GM12878 (cell line): ENCODE measurements around the gene THBS3. TPM values are rescaled to one million over a fixed set of nuclear protein-coding genes. Genes with fewer than 3 reads are reported as not detected.

Experiments used
- ATAC-seq: fragments of 200-7000 bp; cut with Tn5 transposase; 3 replicates; pipeline ENCODE4 v1.9.1; 2020; ENCODE audit warnings: mild to moderate bottlenecking, moderate library complexity
- BruUV-seq: library from RNA; stranded (reverse); fragments of 400-500 nt; replicated peaks from 2 replicates; lab custom pipeline; 2021; lab: Mats Ljungman, UMichigan
- CTCF ChIA-PET: fragments of 300-600 bp; sonication (Branson Sonifier 250); formaldehyde crosslinking; extraction: SDS; loops from one replicate; lab custom pipeline; 2021; ENCODE audit warnings: inconsistent platforms; lab: Yijun Ruan, JAX
- POLR2A ChIA-PET: fragments of 350-600 bp; formaldehyde crosslinking; extraction: SDS; loops from one replicate; lab custom pipeline; 2021; ENCODE audit warnings: inconsistent platforms; lab: Charles Lee
- RAD21 ChIA-PET: fragments of 300-600 bp; sonication (Branson Sonifier 250); formaldehyde crosslinking; loops from one replicate; lab custom pipeline; 2023; ENCODE audit warnings: antibody characterized with exemption; ENCODE audit not compliant: unreplicated experiment; lab: Charles Lee
- SMC1A ChIA-PET: fragments of 300-600 bp; sonication (Branson Sonifier 250); formaldehyde crosslinking; loops from one replicate; lab custom pipeline; 2023; ENCODE audit not compliant: unreplicated experiment, uncharacterized antibody; lab: Charles Lee
- DNase-seq: peaks from one replicate; pipeline ENCODE4 v3.0.0-alpha.2; 2011; ENCODE audit warnings: low read depth, low spot score
- FAIRE-seq: peaks from 3 replicates; lab custom pipeline; 2011; peaks lifted over from hg19 to GRCh38; lab: Jason Lieb, UNC
- H2AFZ ChIP-seq: 2 replicates; pipeline ENCODE4 v1.6.0; 2011; ENCODE audit warnings: low read depth, low read length, control low read depth; ENCODE audit not compliant: control insufficient read depth
- H3K27ac ChIP-seq: 2 replicates; pipeline ENCODE4 v1.5.1; 2011; ENCODE audit warnings: control low read depth; ENCODE audit not compliant: control insufficient read depth, insufficient read depth
- H3K27me3 ChIP-seq, 2 experiments: replicated peaks in 1 of 2; 2 replicates each; pipeline versions ENCODE4 v1.6.0 to v1.6.1; 2011; ENCODE audit warnings: low read length in 1 of 2; ENCODE audit not compliant: control insufficient read depth in 2 of 2, insufficient read depth in 2 of 2
- H3K36me3 ChIP-seq, 2 experiments: 2 replicates each; pipeline ENCODE4 v1.5.1; 2011; ENCODE audit warnings: low read length in 1 of 2; ENCODE audit not compliant: control insufficient read depth in 2 of 2, insufficient read depth in 2 of 2
- H3K4me1 ChIP-seq: 2 replicates; pipeline ENCODE4 v1.6.1; 2011; ENCODE audit warnings: mild to moderate bottlenecking, low read length, moderate library complexity, mixed read lengths; ENCODE audit not compliant: control insufficient read depth, insufficient read depth
- H3K4me2 ChIP-seq: 2 replicates; pipeline ENCODE4 v1.6.0; 2011; ENCODE audit warnings: control low read depth; ENCODE audit not compliant: control insufficient read depth, insufficient read depth
- H3K4me3 ChIP-seq: fragments of 200-600 bp; sonication (generic); 2 replicates; pipeline ENCODE4 v1.5.1; 2016
- H3K79me2 ChIP-seq: 2 replicates; pipeline ENCODE4 v1.6.0; 2011; ENCODE audit warnings: low read length; ENCODE audit not compliant: control insufficient read depth, insufficient read depth
- H3K9ac ChIP-seq: 2 replicates; pipeline ENCODE4 v1.8.0; 2011; ENCODE audit warnings: low read length, control low read depth, mixed read lengths; ENCODE audit not compliant: control insufficient read depth, insufficient read depth
- H3K9me3 ChIP-seq: replicated peaks from 3 replicates; pipeline ENCODE4 v1.5.1; 2011; ENCODE audit warnings: mild to moderate bottlenecking, low read length; ENCODE audit not compliant: control insufficient read depth, insufficient read depth
- H4K20me1 ChIP-seq: 2 replicates; pipeline ENCODE4 v1.6.0; 2011; ENCODE audit not compliant: control insufficient read depth, insufficient read depth
- ATF7 ChIP-seq: fragments of 450-650 bp; IDR thresholded peaks from 2 replicates; pipeline ENCODE4 v1.6.1; 2016; ENCODE audit warnings: low read depth, mild to moderate bottlenecking
- CBFB ChIP-seq: IDR thresholded peaks from 2 replicates; pipeline ENCODE4 v1.6.1; 2016; ENCODE audit warnings: antibody characterized with exemption, low read depth
- CREM ChIP-seq: IDR thresholded peaks from 2 replicates; pipeline ENCODE4 v1.6.1; 2014; ENCODE audit warnings: antibody characterized with exemption, low read depth
- KDM1A ChIP-seq: fragments of 200-600 bp; sonication (generic); IDR thresholded peaks from 2 replicates; pipeline ENCODE4 v1.6.1; 2016; ENCODE audit warnings: borderline replicate concordance
- MAX ChIP-seq: IDR thresholded peaks from 2 replicates; pipeline ENCODE4 v1.6.1; 2012; ENCODE audit warnings: low read depth, low read length, improper control_type of control experiment
- NFIC ChIP-seq: IDR thresholded peaks from 2 replicates; pipeline ENCODE4 v1.6.1; 2012; ENCODE audit warnings: low read depth, mild to moderate bottlenecking, inconsistent platforms, low read length, moderate library complexity
- NR2C1 ChIP-seq: fragments of 450-650 bp; IDR thresholded peaks from 2 replicates; pipeline ENCODE4 v1.6.1; 2017; ENCODE audit warnings: antibody characterized with exemption, mild to moderate bottlenecking, moderate library complexity
- POLR2AphosphoS5 ChIP-seq: IDR thresholded peaks from 2 replicates; pipeline ENCODE4 v1.6.1; 2011; ENCODE audit warnings: mild to moderate bottlenecking, low read length, inconsistent platforms
- RELA ChIP-seq: fragments of 450-650 bp; IDR thresholded peaks from 2 replicates; pipeline ENCODE4 v1.8.0; 2014; ENCODE audit warnings: borderline replicate concordance; ENCODE audit not compliant: partially characterized antibody
- SUZ12 ChIP-seq: fragments of 200-600 bp; sonication (generic); IDR thresholded peaks from one replicate; pipeline ENCODE4 v1.6.1; 2018; ENCODE audit warnings: antibody characterized with exemption, mild to moderate bottlenecking; ENCODE audit not compliant: unreplicated experiment
- TAF1 ChIP-seq: IDR thresholded peaks from 2 replicates; pipeline ENCODE4 v1.6.1; 2011; ENCODE audit warnings: mild to moderate bottlenecking, low read depth, low read length, borderline replicate concordance
- TBL1XR1 ChIP-seq: IDR thresholded peaks from 2 replicates; pipeline ENCODE4 v1.6.1; 2012; ENCODE audit warnings: low read depth, low read length, improper control_type of control experiment
- YY1 ChIP-seq: IDR thresholded peaks from 2 replicates; pipeline ENCODE4 v1.6.1; 2011; ENCODE audit warnings: low read depth, mild to moderate bottlenecking, low read length
- WGBS: methylation state at CpG from one replicate; pipeline ENCODE4 v1.1.6; 2016; ENCODE audit warnings: low lambda C conversion rate; ENCODE audit not compliant: insufficient replicate concordance, insufficient coverage; ENCODE audit errors: missing lambda C conversion rate; 5-methylcytosine and 5-hydroxymethylcytosine counted together
- in situ Hi-C: fragments of 300-500 bp; cut with MboI; formaldehyde crosslinking; loops from 9 replicates; pipeline ENCODE4 v1.14.3; 2018; ENCODE audit warnings: mixed read lengths
- intact Hi-C: fragments of 100-400 bp; cut with micrococcal nuclease; formaldehyde crosslinking; loops from one replicate; pipeline ENCODE4 v1.14.2; 2022; ENCODE audit not compliant: unreplicated experiment
- polyA plus RNA-seq, 11 experiments: library from polyadenylated mRNA; depleted of rRNA in 4 of 11; unstranded in 6 of 11; stranded (reverse) in 5 of 11; fragments of >200 nt; fragmentation: Nextera tagmentation in 4 of 11; fragmentation: Illumina TruSeq in 1 of 11; extraction: Ambion mirVana in 4 of 11; extraction: Trizol in 1 of 11; gene quantifications; 1 replicate in 1 of 11; 2 replicates in 10 of 11; pipeline versions ENCODE4 v1.2.1 to v1.2.3, GENCODE V29; 2011 to 2016; ENCODE audit warnings: inconsistent platforms in 2 of 11, missing spikeins in 2 of 11, low read depth in 1 of 11
- total RNA-seq, 4 experiments: library from RNA; depleted of rRNA in 3 of 4; stranded (reverse); fragments of >200 nt in 3 of 4; fragmentation: Illumina TruSeq in 1 of 4; extraction: Trizol in 1 of 4; gene quantifications; 2 replicates each; pipeline versions ENCODE4 v1.2.1 to v1.2.3, GENCODE V29; 2013 to 2021
- TF ChIP-seq, protein P1 (sequence below): fragments of 450-650 bp; IDR thresholded peaks from 2 replicates; pipeline ENCODE4 v1.6.1; 2016; ENCODE audit warnings: mild to moderate bottlenecking
- TF ChIP-seq, protein P2 (sequence below): IDR thresholded peaks from 2 replicates; pipeline ENCODE4 v1.6.1; 2012; ENCODE audit warnings: improper control_type of control experiment, low read depth, low read length; ENCODE audit not compliant: insufficient replicate concordance

Gene THBS3
- total and polyA plus RNA-seq, 10 of the 15 experiments (the other 5 are each of a cell fraction or from before 2014, with no cell fraction given): 0.66 to 3.6 (median 2.0) TPM

GRCh38 chr1:155188268-155188667 lies 19.4 kb downstream of the THBS3 start:
- Histone ChIP-seq H3K27me3 (no peaks in the 10 kb centered on the region), H3K79me2 (no peaks in the 10 kb centered on the region)
- POLR2A ChIA-PET: no interaction called here
- intact Hi-C loops: no loop called here
- no peak for FAIRE-seq
- CTCF ChIA-PET: interaction anchor here (1.0 kb wide), 1 partner anchor 15 kb away, joined by 4 read pairs; the partner anchor contains the start of gene KRTCAP2
- TF ChIP-seq TAF1 (no peak), RELA (no peak), SUZ12 (no peak), CBFB (no peak), ATF7 (no peak), NR2C1 (no peak), KDM1A (no peak), NFIC (no peak), POLR2AphosphoS5 (no peak), MAX (no peak), YY1 (no peak), TBL1XR1 (no peak), CREM (no peak)
- TF ChIP-seq, protein P1, sequence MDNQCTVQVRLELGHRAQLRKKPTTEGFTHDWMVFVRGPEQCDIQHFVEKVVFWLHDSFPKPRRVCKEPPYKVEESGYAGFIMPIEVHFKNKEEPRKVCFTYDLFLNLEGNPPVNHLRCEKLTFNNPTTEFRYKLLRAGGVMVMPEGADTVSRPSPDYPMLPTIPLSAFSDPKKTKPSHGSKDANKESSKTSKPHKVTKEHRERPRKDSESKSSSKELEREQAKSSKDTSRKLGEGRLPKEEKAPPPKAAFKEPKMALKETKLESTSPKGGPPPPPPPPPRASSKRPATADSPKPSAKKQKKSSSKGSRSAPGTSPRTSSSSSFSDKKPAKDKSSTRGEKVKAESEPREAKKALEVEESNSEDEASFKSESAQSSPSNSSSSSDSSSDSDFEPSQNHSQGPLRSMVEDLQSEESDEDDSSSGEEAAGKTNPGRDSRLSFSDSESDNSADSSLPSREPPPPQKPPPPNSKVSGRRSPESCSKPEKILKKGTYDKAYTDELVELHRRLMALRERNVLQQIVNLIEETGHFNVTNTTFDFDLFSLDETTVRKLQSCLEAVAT: no peak
- TF ChIP-seq, protein P2, sequence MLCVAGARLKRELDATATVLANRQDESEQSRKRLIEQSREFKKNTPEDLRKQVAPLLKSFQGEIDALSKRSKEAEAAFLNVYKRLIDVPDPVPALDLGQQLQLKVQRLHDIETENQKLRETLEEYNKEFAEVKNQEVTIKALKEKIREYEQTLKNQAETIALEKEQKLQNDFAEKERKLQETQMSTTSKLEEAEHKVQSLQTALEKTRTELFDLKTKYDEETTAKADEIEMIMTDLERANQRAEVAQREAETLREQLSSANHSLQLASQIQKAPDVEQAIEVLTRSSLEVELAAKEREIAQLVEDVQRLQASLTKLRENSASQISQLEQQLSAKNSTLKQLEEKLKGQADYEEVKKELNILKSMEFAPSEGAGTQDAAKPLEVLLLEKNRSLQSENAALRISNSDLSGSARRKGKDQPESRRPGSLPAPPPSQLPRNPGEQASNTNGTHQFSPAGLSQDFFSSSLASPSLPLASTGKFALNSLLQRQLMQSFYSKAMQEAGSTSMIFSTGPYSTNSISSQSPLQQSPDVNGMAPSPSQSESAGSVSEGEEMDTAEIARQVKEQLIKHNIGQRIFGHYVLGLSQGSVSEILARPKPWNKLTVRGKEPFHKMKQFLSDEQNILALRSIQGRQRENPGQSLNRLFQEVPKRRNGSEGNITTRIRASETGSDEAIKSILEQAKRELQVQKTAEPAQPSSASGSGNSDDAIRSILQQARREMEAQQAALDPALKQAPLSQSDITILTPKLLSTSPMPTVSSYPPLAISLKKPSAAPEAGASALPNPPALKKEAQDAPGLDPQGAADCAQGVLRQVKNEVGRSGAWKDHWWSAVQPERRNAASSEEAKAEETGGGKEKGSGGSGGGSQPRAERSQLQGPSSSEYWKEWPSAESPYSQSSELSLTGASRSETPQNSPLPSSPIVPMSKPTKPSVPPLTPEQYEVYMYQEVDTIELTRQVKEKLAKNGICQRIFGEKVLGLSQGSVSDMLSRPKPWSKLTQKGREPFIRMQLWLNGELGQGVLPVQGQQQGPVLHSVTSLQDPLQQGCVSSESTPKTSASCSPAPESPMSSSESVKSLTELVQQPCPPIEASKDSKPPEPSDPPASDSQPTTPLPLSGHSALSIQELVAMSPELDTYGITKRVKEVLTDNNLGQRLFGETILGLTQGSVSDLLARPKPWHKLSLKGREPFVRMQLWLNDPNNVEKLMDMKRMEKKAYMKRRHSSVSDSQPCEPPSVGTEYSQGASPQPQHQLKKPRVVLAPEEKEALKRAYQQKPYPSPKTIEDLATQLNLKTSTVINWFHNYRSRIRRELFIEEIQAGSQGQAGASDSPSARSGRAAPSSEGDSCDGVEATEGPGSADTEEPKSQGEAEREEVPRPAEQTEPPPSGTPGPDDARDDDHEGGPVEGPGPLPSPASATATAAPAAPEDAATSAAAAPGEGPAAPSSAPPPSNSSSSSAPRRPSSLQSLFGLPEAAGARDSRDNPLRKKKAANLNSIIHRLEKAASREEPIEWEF: no peak
- TF ChIP-seq, all 136 proteins: peak for 0
- 94% methylated on average over 10 of the region's 14 CpGs for WGBS
- Histone ChIP-seq H4K20me1 (no peaks in the 10 kb centered on the region), H3K4me1 (peaks cover 25% of the 10 kb centered on the region), H3K27ac (no peak overlapping the region), H3K9ac (no peak overlapping the region), H3K4me2 (no peak overlapping the region), H3K4me3 (no peak overlapping the region), H2AFZ (no peak overlapping the region), H3K36me3 (no peaks in the 10 kb centered on the region), H3K9me3 (no peaks in the 10 kb centered on the region)
- RAD21 ChIA-PET: no interaction called here
- ATAC-seq (no peak), DNase-seq (no peak)
- no TSS peak for BruUV-seq
- in situ Hi-C loops: no loop called here
- SMC1A ChIA-PET: no interaction called here
